Globus pallidus (tissue), 1 donor: ENCODE data around the gene KRT1.

Source experiments
- DNase-seq: peaks from one replicate; pipeline ENCODE4 v3.0.0-alpha.2; 2015; ENCODE audit warnings: low spot score

Gene KRT1

GRCh38 chr12:52698651-52699340, 18.6 kb upstream of the KRT1 start:
- DNase-seq: no peak

- DNase-seq: no peak
Measured at GRCh38 chr12:52697058-52697582, 16.9 kb upstream of the KRT1 start.

- no peak for DNase-seq
Measured at GRCh38 chr12:52696588-52696987, 16.4 kb upstream of the KRT1 start.

- no peak for DNase-seq
Measured at GRCh38 chr12:52695039-52695438, 14.8 kb upstream of the KRT1 start.

GRCh38 chr12:52694151-52694550, 13.9 kb upstream of the KRT1 start:
- DNase-seq: no peak

DNA sequence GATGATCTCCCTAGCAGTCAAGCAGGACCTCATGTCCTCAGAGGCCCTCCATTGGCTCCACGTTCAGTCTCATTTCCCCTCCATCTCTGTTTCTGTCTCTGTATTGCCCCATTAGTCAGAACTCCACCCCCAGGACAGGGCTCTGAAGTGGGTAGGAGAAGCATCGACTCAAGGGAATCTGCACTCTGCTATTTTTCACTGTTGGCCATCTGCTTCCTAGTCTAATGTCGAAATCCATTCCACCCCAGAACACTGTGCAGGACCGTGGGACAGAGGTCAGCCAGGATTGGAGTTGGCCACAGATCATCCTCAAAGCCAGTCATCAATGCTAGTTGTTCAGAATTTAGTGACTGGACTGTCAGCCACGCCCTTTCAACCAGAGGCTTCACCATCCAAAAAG, 13.1 kb upstream of the KRT1 start:
- no peak for DNase-seq

DNA sequence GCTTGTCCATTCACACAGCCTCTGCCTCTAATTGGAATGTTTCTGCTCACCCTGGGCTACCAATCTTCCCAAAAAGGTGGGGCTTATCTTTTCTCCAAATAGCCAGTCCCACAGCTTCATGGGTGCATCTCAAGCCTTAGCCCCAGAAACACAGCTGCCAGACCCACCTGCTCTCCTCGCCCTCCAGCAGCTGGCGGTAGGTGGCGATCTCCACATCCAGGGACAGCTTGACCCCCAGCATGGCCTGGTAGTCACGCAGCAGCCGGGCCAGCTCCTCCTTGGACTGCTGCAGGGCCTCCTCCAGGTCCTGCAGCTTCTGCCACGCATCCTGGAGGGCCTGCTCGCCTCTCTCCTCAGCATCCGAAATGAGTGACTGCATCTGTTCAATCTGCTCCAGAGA, 12.0 kb upstream of the KRT1 start:
- no peak for DNase-seq

- DNase-seq: no peak
Measured at GRCh38 chr12:52691841-52692150, 11.6 kb upstream of the KRT1 start.

GRCh38 chr12:52691076-52691840, 11.1 kb upstream of the KRT1 start:
- DNase-seq: no peak

GRCh38 chr12:52690351-52691075, 10.3 kb upstream of the KRT1 start:
- no peak for DNase-seq

- no peak for DNase-seq
Measured at GRCh38 chr12:52689936-52690335, 9.7 kb upstream of the KRT1 start.

GRCh38 chr12:52689239-52689638, 9.0 kb upstream of the KRT1 start:
- DNase-seq: no peak

DNA sequence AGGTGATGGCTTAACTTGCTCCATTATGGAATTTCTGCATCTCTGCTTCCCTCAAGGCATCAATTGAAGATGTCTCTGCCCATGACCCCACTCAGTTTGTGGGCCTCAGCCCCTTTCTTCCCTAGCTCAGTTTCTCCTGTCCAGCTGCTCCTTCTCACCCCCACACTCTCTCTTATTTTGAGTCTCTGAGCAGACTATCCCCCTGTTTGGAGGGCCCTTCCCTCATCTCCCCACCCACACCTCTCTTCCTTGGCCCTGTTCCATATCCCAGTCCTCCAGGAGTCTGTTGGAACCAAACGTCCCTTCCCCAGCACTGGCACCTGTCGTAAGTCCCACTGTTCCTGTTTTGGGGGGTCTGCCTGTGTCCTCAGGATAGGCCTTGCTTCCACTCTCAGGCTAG, 8.3 kb upstream of the KRT1 start:
- no peak for DNase-seq

- DNase-seq: no peak
Measured at GRCh38 chr12:52687497-52688385, 7.5 kb upstream of the KRT1 start.

- DNase-seq: no peak
Measured at GRCh38 chr12:52686756-52687487, 6.7 kb upstream of the KRT1 start.

DNA sequence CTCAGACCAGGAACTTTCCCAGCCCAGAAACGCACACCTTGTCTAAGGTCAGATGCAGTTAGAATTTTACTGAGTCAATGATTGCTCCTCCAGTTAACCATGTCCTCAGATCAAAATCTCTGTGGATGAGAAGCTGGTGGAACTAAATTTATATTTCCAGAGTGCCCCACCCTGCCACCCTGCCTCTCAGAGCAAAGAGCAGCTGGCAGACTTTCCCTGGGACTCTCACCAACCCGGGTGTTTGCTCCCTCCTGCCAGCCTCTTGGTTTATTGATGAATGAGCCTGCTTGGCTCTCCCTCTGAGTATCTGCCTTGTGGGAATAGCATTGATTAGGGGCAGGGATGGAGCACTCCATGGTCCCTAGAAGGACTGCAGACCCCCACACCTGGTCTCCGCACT, 5.9 kb upstream of the KRT1 start:
- no peak for DNase-seq

DNA sequence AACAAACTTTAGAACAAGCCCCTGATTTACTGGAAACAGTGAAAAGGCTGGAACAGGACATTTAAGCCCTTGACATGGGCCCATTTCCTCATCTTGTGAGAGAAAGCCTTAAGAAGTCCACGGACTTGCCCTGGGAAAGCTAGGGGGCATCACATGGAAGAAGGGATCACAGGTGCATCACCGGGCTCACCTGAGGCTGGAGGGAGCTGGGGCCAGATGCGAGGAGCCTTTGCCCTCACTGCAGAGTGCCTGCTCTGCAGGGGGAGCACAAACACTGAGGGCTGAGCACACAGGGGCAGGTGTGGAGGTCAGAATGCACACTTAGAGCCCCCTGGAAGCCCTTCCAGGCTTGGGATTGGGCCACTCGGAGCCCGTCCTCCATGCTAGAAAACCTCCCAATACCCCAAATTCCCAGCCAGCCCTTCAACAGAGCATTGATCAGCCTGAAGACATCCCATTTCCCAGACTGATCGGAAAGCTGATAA, 5.2 kb upstream of the KRT1 start:
- no peak for DNase-seq

GRCh38 chr12:52684431-52684830, 4.2 kb upstream of the KRT1 start:
- DNase-seq: no peak

- DNase-seq: no peak
Measured at GRCh38 chr12:52683575-52684300, 3.5 kb upstream of the KRT1 start.

DNA sequence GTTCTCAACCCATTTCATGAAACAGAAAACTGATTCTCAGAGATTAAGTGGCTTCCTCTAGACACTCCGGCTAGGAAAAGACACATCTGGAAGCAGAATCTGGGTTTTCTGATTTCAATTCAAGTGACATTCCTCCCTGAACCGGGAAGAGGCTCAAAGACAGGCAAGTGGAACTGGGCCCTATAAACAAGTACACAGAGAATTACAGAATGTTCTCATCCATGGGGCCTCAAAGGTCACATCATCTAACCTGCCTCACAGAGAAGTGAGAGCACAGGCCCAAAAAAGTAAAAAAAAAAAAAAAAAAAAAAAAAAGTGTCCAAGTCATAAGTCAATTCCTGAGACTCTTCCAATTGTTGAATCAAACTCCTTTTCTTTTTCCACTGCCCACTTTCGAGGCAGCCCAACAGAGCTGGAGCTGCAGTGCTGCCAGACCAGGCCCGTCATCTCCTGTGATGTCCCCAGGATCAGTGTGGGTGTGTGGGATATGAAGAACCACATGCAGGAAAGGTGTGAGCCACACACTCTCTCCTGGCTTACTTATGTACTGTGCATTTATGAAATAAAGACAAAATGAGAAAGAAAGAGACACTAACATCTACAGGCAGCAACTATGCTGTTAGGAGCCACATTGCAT, 2.8 kb upstream of the KRT1 start:
- DNase-seq: no peak
